HG03342 (cell line): ENCODE measurements around the gene PRSS36.
A peak's percentile ranks its signal among the peaks of the same experiment; 100 is the strongest.
"Not testable (repeated sequence)": the region's sequence is repeated elsewhere in the genome, so short reads cannot be mapped to it uniquely, and the experiment has no call there.

Source experiments
- ATAC-seq: cut with Tn5 transposase; IDR thresholded peaks from one replicate; pipeline ENCODE4 v1.9.1; 2021; ENCODE audit warnings: mild to moderate bottlenecking, moderate library complexity; ENCODE audit not compliant: unreplicated experiment

Gene PRSS36

GRCh38 chr16:31142109-31143010 is 7.5 kb downstream of the PRSS36 start:
- peak; percentile 83 for ATAC-seq

DNA sequence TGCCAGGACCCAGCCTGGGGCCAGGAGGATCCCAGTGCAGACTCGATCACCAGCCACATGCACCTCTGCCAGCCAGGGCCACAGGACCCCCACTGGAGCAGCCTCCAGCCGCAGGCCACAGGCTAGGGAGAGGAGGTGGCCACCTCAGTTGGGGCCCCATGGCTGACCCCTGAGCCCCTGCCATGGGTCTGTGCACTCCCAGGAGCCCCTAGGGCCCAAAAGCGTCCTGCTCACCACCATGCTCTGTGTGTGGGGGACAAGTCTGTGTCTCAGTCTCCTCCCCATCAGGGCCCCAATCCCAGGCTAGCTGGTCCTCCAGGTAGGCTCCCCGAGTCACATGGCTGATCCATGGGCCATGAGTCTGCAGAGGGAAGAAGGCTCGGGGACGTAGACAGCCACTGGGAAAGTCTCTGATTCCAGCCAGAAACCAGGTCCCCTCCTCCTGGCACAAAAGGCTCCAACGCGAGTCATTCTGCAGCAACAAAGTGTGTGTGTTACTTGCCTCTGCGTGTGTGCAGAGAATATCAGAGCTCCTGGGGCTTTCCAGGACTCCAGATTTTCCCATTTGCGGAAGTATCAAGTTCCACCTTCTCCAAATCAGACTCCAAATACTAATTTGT is 8.3 kb downstream of the PRSS36 start:
- no peak for ATAC-seq

DNA sequence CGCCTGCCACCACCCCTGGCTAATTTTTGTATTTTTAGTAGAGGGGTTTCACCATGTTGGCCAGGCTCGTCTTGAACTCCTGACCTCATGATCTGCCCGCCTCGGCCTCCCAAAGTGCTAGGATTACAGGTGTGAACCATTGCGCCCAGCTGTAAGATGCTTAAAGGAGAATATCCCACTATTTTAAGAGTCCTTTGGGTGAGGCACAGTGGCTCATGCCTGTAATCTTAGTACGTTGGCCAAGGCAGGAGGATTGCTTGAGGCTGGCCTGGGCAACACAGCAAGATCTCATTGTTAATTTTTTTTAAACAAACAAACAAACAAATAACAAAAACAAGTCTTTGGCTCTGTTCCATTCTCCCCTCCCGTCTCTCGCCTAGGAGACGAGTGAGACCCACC is 8.8 kb downstream of the PRSS36 start:
- ATAC-seq: not testable (repeated sequence)

GRCh38 chr16:31138621-31139578 is 11.0 kb downstream of the PRSS36 start:
- no peak for ATAC-seq

GRCh38 chr16:31136822-31137499 is 12.9 kb downstream of the PRSS36 start:
- ATAC-seq: not testable (repeated sequence)

GRCh38 chr16:31136287-31136662 is 13.6 kb downstream of the PRSS36 start:
- no peak for ATAC-seq

DNA sequence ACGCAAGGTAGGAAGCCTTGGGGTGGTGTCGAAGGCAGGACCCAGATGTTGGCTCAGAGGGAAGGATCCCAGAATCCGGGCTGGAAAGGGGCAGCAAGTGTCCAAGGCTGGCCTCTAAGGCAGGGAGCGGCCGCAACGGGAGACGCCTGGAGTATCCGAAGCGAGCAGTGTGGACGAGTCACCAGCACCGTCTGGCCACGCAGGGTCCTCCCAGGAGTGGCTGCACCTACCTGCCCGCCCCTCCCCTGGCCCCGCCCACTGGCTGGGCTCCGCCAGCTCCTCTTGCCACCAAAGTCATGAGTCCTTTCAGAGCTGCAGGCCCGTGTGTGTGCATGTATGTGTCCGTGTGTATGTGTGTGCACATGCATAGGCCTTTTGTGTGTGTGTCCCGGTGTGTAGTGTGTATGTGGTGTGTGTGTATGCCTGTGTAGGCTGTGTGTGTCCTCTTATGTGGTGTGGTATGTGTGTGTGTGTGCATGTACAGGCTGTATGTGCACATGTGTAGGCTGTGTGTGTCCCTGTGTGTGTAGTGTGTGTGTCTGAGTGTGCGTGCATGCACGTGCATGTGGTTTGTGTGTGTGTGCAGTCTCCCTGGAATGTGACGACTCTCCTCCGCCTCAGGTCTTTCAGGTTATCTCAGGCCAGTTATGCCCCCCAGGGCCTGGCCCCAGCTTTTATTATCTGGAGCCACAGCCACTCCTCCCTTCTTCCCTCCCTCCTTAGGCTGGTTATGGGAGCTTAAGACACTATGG is 14.2 kb downstream of the PRSS36 start, which contains the start of gene PRSS8:
Gene PRSS8 (minus strand): TSS at position 193 of the 752 bp plus-strand sequence. CDS start 229 bp downstream, outside the sequence.
- no peak for ATAC-seq

DNA sequence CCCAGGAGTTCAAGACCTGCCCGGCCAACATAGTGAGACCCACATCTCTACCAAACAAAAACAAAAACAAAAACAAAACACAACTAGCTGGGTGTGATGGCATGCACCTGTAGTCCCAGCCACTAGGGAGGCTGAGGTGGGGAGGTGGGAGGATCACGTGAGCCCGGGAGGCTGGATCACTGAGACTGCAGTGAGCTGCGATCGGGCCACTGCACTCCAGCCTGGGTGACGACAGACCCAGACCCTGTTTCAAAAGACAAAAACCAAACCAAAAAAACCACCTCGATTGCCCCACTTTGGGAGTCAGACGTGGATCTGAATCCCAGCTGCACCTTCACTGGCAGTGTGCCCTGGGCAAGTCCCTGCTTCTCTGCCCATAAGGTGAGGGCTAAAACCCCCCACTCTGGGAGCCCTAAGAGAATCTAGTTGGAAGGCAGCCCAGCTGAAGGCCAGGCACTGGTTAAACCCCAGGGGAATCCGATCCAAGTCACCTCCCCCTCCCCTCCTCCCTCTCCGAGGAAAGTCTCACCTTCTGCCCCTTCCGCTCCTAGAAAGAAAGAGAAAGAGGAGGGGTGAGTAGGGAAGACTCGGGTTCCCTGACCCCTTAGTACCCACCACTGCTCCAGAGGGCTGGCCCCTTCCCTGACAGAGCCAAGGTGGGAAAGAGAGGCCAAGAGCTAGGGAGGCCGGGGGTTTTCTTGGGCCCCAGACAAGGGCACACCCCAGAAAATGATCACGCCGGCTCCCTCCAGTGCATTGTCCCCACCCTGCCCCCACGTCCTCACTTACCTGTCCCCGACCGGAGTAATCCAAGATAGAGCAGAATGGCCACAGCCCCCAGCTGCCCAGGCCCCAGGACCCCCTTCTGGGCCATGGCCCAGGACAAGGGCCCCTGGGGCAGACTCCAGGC is 15.0 kb downstream of the PRSS36 start:
- ATAC-seq: no peak

- ATAC-seq: no peak
These were observed 15.7 kb downstream of the PRSS36 start for GRCh38 chr16:31134091-31134571.

DNA sequence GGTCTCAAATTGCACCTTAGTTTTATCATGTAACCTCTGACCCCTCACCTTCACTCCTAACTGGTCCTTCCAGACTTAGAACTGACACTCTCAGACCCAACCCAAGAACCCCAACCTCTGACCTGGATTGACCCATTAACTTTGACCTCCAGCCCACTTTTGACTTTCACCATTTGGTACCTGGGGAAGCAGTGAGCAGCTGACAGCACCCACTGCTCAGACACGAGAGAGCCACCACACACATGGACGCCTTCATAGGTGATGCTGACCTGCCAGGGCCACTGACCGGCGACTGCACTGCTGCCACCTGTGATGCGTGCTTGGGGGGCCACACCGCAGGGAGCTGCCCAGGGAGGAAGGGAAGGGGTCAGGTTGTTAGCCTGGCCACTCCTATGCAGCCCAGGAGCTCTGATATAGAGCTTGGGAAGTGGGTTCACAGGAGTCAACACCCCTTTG is 16.8 kb downstream of the PRSS36 start:
- ATAC-seq: no peak

DNA sequence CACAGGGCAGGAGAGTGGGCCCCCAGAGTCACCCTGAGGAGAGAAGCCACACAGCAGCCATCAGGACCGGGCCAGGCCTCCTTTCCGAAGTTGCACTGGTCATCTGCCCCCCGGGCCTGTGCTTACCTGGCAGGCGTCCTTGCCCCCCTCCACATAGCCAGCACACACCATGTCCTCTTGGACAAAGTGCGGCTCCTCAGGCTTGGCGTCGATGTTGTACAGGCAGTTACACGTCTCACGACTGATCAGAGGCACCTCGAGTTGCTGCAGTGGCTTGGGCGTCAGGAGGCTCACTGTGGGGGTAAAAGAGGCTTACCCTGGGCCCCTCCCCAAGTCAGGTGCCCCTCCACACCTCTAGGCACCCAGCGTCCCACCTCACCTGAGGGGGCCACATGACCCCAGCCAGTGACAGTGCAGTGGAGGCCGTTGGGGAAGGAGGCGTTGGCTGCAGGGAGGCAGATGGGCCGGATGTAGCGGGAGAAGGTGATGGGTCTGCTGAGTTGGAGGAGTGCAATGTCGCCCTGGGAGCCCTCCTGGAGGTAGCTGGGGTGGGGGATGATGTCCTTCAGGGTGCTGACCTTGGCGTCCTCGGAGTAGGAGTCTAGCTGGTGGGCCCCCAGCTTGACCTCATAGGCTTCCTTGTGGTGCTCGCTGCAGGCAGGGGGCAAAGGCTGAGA is 17.4 kb downstream of the PRSS36 start:
- ATAC-seq: no peak

GRCh38 chr16:31131841-31132271 is 18.0 kb downstream of the PRSS36 start:
- ATAC-seq: no peak

DNA sequence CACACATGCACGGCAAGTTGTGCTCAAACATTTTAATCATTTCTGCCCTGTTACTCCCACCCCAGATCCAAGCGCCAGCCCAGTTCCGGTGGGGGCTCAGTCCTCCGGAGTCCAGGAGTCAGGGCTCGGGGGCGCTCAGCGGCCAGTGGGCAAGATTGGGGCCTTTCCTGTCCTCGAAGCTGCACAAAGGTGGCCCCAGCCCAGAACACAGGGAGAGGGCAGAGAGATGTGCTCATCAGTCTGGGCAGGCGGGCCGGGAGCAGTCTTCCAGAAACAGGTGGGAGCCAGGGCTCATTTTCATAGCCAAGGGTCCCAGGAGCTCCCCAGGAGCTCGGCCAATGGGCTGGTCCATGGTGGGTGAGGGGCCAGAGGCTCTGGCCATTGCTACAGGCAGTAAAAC is 18.4 kb downstream of the PRSS36 start:
- no peak for ATAC-seq

GRCh38 chr16:31130899-31131298 is 19.0 kb downstream of the PRSS36 start:
- no peak for ATAC-seq

- ATAC-seq: no peak
These were observed 19.5 kb downstream of the PRSS36 start for GRCh38 chr16:31130336-31130891.

DNA sequence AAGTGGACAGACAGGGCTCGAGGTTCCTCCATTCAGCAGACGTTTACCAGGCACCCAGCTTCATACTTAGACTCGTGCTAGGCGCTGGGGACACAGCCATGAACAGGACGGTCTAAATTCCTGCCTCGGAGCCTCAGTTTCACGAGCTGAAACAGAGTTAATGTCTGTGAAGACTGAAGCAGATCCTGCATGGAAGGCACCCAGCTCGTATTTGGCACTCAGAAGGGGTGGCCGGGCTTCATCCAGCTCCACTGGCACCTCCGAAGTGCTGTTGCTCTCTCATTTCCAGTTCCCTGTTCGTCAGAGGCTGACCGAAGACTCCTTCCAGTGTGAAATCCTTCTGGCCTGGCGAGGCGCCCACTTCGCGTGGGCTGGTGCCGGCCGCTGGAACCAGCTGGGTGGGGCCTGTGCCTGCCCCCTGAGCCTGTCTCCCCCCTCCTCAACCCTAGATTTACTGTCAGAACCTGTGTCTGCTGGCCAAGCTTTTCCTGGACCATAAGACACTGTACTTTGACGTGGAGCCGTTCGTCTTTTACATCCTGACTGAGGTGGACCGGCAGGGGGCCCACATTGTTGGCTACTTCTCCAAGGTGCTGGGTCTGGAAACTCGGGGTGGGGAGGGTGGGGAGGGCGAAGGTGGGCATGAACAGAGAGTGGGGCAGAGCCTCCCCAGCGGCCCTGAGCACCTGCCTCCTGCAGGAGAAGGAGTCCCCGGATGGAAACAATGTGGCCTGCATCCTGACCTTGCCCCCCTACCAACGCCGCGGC is 20.1 kb downstream of the PRSS36 start:
- no peak for ATAC-seq
